Adrenal gland (tissue), 5 donors: ENCODE results near the gene RNASE2.
"Not testable (repeated sequence)": the region's sequence is repeated elsewhere in the genome, so short reads cannot be mapped to it uniquely, and the experiment has no call there.

Experiments used
- CTCF ChIP-seq, 6 experiments: fragments of 450-650 bp in 4 of 6; fragments of 200-600 bp in 2 of 6; sonication (generic) in 1 of 6; IDR thresholded peaks; 1 replicate in 5 of 6; 2 replicates in 1 of 6; pipeline versions ENCODE4 v1.5.1 to v1.8.0; 2016 to 2021; ENCODE audit warnings: antibody characterized with exemption in 6 of 6, mild to moderate bottlenecking in 2 of 6, moderate library complexity in 1 of 6
- POLR2A ChIP-seq, 2 donors: fragments of 450-650 bp; IDR thresholded peaks; one replicate each; pipeline ENCODE4 v1.6.1; 2017; ENCODE audit warnings: antibody characterized with exemption in 2 of 2, mild to moderate bottlenecking in 2 of 2, moderate library complexity in 1 of 2
- donor health status: DM: no; HTN: no; CAD: no.

GRCh38 chr14:20946707-20947106 is 8.6 kb upstream of the RNASE2 start:
- not testable (repeated sequence) for TF ChIP-seq CTCF, POLR2A (IDR thresholded peaks at IDR 0.05)
